Tibial nerve (tissue), 4 donors: ENCODE measurements around the gene NCOR1. TPM values are rescaled to one million over a fixed set of nuclear protein-coding genes. Genes with fewer than 3 reads are reported as not detected.

Experiments used
- DNase-seq, 2 donors: peaks; one replicate each; pipeline ENCODE4 v3.0.0-alpha.2; 2019; ENCODE audit warnings: low spot score in 2 of 2
- H3K27ac ChIP-seq, 4 donors: fragments of 200-600 bp; sonication (generic) in 3 of 4; one replicate each; pipeline ENCODE4 v1.5.1; 2017 to 2019; ENCODE audit warnings: mild to moderate bottlenecking in 1 of 4
- H3K27me3 ChIP-seq, 2 donors: fragments of 200-600 bp; sonication (generic) in 1 of 2; one replicate each; pipeline versions ENCODE4 v1.5.1 to v1.6.0; 2017 to 2019
- H3K36me3 ChIP-seq, 3 donors: fragments of 200-600 bp; sonication (generic); one replicate each; pipeline ENCODE4 v1.5.1; 2018 to 2019
- H3K4me1 ChIP-seq, 4 donors: fragments of 200-600 bp; sonication (generic) in 3 of 4; one replicate each; pipeline ENCODE4 v1.5.1; 2017 to 2019
- H3K4me3 ChIP-seq, 4 donors: fragments of 200-600 bp; sonication (generic) in 3 of 4; one replicate each; pipeline ENCODE4 v1.5.1; 2017 to 2019; ENCODE audit warnings: mild to moderate bottlenecking in 1 of 4, moderate library complexity in 1 of 4
- H3K9me3 ChIP-seq, 4 donors: fragments of 200-600 bp; sonication (generic) in 3 of 4; one replicate each; pipeline ENCODE4 v1.5.1; 2017 to 2019
- CTCF ChIP-seq, 5 experiments: fragments of 200-600 bp in 3 of 5; fragments of 450-650 bp in 2 of 5; sonication (generic) in 3 of 5; IDR thresholded peaks; one replicate each; pipeline ENCODE4 v1.5.1; 2016 to 2019; ENCODE audit warnings: antibody characterized with exemption in 5 of 5, mild to moderate bottlenecking in 3 of 5, moderate library complexity in 2 of 5
- EP300 ChIP-seq, 2 donors: sonication (generic); formaldehyde crosslinking; IDR thresholded peaks; one replicate each; pipeline ENCODE4 v1.6.1; 2017; ENCODE audit warnings: antibody characterized with exemption in 2 of 2, mild to moderate bottlenecking in 1 of 2
- POLR2A ChIP-seq, 2 donors: fragments of 450-650 bp; IDR thresholded peaks; one replicate each; pipeline ENCODE4 v1.6.1; 2017; ENCODE audit warnings: antibody characterized with exemption in 2 of 2, mild to moderate bottlenecking in 2 of 2, moderate library complexity in 2 of 2
- WGBS, 2 donors: methylation state at CpG; one replicate each; pipeline ENCODE4 v1.1.5; 2018; 5-methylcytosine and 5-hydroxymethylcytosine counted together
- total RNA-seq, 4 donors: library from RNA; depleted of rRNA; stranded (reverse); fragments of >200 nt; gene quantifications; one replicate each; pipeline ENCODE4 v1.1.0, GENCODE V29; 2016

NCOR1 gene
- total RNA-seq, 4 donors from 2014 or later = 115 to 248 (median 169) TPM

- peak overlapping the region in 1 of 4 donors; percentile 0 for H3K27ac ChIP-seq
- H3K9me3 ChIP-seq = no peaks in the 10 kb centered on the region
- no peak for TF ChIP-seq EP300 (IDR thresholded peaks at IDR 0.05)
- no peak for TF ChIP-seq CTCF (IDR thresholded peaks at IDR 0.05)
- TF ChIP-seq POLR2A (IDR thresholded peaks at IDR 0.05) = no peak
- H3K27me3 ChIP-seq = no peaks in the 10 kb centered on the region
- DNase-seq = no peak
- 81 to 84% methylated on average over 5 of the region's 5 CpGs for WGBS, 2 donors
- H3K36me3 ChIP-seq = peaks cover 3 to 92% (median 22%) of the 10 kb centered on the region in 3 donors
- H3K4me1 ChIP-seq = no peaks in the 10 kb centered on the region
- no peak overlapping the region for H3K4me3 ChIP-seq
Observed at GRCh38 chr17:16027708-16028584, 187.4 kb downstream of the NCOR1 start.

DNA sequence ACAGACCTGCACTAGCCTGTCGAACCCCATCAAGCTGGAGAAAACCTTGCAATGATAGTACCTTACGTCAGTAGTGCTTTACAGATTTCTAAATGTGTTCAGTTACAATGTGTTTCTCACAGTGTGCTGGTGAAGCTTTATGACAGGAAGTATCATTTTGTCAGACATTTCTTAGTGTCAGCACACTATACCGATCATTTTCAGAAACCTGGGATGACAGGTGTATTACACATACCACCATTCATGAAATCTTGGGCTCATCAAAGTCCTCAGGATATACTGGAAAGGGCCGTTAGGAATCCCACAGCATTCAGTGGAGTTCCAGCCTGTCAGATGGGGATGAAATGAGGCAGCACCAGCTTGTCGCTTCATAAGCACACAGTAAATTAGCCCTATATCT lies 188.4 kb downstream of the NCOR1 start:
- no peak overlapping the region for H3K4me3 ChIP-seq
- H3K27ac ChIP-seq = no peak overlapping the region
- H3K27me3 ChIP-seq = no peaks in the 10 kb centered on the region
- TF ChIP-seq CTCF (IDR thresholded peaks at IDR 0.05) = no peak
- no peak for TF ChIP-seq EP300 (IDR thresholded peaks at IDR 0.05)
- TF ChIP-seq POLR2A (IDR thresholded peaks at IDR 0.05) = no peak
- H3K9me3 ChIP-seq = no peaks in the 10 kb centered on the region
- H3K4me1 ChIP-seq = no peaks in the 10 kb centered on the region
- WGBS, 2 donors = 87 to 94% methylated on average over 5 of the region's 5 CpGs
- peaks cover 3 to 85% (median 22%) of the 10 kb centered on the region in 3 donors for H3K36me3 ChIP-seq
- DNase-seq = no peak

DNA sequence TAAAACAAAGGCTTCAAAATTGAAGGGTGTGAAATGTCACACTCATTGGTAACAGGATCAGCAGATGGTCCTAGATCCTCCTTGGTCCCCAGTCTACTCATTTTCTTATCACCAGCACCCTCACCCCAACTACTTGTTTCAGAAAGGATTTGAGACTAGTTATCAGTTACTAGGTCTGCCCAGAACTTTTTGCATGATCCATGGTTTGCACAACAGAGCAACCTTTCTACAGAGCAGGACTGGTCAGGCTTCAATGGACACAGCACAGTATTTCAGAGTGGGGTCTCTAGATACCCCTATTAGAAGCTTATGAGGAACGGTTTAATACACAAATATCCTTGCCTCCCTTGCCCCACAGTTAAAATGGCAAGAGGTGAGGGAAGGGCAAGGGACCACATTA lies 190.1 kb downstream of the NCOR1 start:
- no peak overlapping the region for H3K4me3 ChIP-seq
- 91 to 100% methylated on average over 1 of the region's 1 CpG for WGBS, 2 donors
- no peaks in the 10 kb centered on the region for H3K9me3 ChIP-seq
- H3K27ac ChIP-seq = no peak overlapping the region
- TF ChIP-seq CTCF (IDR thresholded peaks at IDR 0.05) (no peak), POLR2A (IDR thresholded peaks at IDR 0.05) (no peak), EP300 (IDR thresholded peaks at IDR 0.05) (no peak)
- peaks cover 3 to 85% (median 18%) of the 10 kb centered on the region in 3 donors for H3K36me3 ChIP-seq
- no peaks in the 10 kb centered on the region for H3K27me3 ChIP-seq
- H3K4me1 ChIP-seq = no peaks in the 10 kb centered on the region
- no peak for DNase-seq

GRCh38 chr17:16023881-16024280 lies 191.5 kb downstream of the NCOR1 start:
- Histone ChIP-seq H3K36me3 (peaks cover 0 to 81% (median 8%) of the 10 kb centered on the region in 3 donors), H3K4me1 (no peaks in the 10 kb centered on the region), H3K9me3 (no peaks in the 10 kb centered on the region), H3K27ac (no peak overlapping the region), H3K27me3 (no peaks in the 10 kb centered on the region), H3K4me3 (no peak overlapping the region)
- no peak for TF ChIP-seq CTCF (IDR thresholded peaks at IDR 0.05)
- no peak for TF ChIP-seq EP300 (IDR thresholded peaks at IDR 0.05)
- no peak for TF ChIP-seq POLR2A (IDR thresholded peaks at IDR 0.05)
- DNase-seq = no peak
- WGBS, 2 donors = 73 to 87% methylated on average over 4 of the region's 4 CpGs

DNA sequence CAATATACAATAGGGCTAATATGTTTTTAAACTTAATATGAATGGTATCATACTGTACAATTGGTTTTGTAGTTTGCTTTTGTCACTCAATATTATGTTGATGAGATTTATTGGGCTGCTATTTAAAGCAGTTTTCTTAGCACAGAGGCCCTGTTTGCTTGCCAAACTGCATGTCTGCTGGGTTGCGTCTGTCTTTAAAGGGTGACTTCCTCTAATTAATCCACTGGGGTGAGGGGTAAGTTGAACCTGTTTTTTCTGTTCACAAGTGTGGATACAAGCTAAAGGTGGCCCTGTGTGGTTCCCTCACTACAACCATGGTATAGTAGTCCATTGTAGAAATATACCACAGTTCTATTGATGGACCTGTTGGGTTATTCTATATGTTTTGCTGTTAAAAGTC lies 196.0 kb downstream of the NCOR1 start:
- peaks cover 0 to 62% (median 0%) of the 10 kb centered on the region in 3 donors for H3K36me3 ChIP-seq
- 78 to 79% methylated on average over 1 of the region's 1 CpG for WGBS, 2 donors
- no peaks in the 10 kb centered on the region for H3K27me3 ChIP-seq
- H3K27ac ChIP-seq = no peak overlapping the region
- H3K9me3 ChIP-seq = no peaks in the 10 kb centered on the region
- H3K4me3 ChIP-seq = no peak overlapping the region
- no peak for DNase-seq
- TF ChIP-seq POLR2A (IDR thresholded peaks at IDR 0.05) (no peak), EP300 (IDR thresholded peaks at IDR 0.05) (no peak), CTCF (IDR thresholded peaks at IDR 0.05) (no peak)
- no peaks in the 10 kb centered on the region for H3K4me1 ChIP-seq
